ENCODE results near the gene MAP2.
"Not testable (repeated sequence)": the region's sequence is repeated elsewhere in the genome, so short reads cannot be mapped to it uniquely, and the experiment has no call there.

Gene MAP2

DNA sequence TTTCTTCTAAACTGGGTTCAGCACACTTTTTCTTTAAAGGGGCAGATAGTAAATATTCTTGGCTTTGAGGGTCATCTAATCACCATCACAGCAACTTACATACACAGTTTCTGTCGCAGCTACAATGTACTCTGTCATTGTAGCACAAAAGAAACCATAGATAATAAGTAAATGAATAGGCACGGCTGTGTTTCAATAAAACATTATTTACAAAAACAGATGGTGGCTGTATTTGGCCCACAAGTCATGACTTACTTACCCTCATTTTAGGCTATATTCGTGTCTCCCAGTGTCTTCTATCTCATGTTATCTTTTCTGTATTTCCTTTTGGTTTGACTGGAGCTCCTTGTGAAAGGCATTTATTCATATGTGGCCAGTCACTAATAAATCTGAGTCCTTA, 168.3 kb downstream of the MAP2 start:
- DNase-seq (ENCODE audit: low spot score): no peak

DNA sequence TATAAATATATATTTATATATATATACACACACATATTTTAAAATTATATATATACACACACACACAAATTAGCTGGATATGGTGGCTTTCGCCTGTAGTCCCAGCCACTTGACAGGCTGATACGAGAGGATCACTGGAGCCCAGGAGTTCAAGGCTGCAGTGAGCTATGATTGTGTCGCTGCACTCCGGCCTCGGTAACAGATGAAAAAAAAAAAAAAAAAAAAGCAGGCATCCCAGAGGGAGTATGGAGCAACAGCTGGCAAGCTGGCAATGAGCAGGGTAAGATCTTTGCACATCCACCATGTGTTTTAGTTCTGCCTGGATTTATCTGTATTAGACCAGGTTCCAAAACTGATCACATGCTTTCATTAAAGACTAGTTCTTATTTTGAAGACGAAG, 170.1 kb downstream of the MAP2 start:
- DNase-seq (ENCODE audit: low spot score): no peak

DNA sequence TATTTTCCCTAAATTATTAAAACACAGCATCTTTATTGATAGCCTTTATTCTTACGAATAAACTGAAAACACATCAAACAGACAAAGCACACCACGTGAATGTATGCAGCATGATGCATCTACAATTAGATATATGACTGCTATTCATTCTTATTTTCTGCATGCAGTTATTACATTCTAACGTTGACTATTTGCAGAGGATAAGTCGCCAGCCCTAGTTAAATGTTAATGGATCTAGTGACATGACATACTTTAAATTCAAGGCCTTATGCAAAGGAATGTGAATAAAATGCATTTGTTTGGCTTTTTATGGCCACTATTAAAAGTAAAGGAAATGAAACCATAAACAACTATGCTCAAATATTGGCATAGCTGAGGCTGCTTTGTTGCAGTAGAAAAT, 172.4 kb downstream of the MAP2 start:
- no peak for DNase-seq (ENCODE audit: low spot score)

DNA sequence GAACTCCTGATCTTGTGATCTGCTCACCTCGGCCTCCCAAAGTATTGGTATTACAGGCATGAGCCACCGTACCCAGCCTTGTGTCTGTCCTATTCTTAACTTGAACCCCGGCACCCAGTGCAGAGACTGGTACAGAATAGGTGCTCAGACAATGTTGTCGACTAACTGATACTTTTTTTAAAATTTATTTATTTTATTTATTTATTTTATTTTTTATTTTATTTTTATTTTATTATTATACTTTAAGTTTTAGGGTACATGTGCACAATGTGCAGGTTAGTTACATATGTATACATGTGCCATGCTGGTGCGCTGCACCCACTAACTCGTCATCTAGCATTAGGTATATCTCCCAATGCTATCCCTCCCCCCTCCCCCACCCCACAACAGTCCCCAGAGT, 174.4 kb downstream of the MAP2 start:
- not testable (repeated sequence) for DNase-seq (ENCODE audit: low spot score)

DNA sequence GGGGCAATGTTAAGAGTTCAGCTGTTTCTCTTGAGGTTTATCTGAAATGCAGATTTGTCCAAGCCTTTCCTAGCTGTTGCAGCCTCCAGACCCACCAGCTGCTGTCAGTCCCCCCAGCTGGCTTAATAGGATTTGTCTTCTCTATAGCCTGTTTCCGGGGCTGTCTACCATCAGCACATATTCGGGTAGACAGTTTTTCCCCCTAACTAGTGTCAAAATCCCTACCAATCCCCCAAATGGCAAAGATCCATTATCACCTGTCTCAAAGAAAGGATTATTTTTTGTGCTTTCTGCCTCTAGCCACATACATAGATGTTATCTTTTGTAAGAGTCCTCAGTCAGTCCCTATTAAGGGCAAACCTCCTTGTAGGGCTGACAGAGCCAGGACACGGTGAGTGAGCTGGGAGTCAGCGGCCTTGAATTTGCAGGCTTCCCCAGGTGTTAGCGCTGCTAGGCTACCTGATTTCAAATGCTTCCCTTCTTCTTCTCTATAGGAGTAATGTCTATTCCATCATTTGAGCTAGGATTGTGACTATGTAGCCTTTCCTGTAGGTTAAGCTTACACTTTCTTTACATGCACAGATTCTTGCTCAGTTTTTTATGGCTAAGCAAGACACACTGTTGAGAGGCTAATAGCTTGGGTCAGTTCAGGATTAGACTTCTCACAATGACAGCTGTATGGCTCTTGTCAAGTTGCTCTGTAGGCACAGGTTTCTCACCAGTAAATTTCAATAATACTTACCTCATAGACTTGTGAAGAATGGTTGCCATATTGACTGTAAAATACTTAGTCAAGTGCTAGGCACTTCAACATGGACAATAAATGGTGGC, 176.7 kb downstream of the MAP2 start:
- no peak for DNase-seq (ENCODE audit: low spot score)

DNA sequence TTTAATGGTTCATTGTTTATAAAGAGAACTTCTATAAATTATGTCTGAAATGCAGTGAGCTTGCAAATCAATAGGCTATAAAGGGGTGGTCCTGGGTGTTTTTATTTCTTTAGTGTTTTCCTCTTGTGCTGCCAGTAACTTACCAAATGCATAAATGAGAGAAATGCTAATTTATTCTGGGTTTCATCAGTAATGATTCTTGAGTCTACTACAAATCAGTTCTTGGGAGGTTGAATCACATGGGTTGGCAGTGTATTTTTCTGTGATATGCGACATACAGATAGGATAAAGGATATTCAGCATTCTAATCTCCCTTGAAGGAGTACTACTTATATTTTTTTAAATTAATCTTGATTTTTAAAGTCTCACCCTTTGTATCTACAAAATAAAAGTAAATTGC, 177.7 kb downstream of the MAP2 start:
- no peak for DNase-seq (ENCODE audit: low spot score)

DNA sequence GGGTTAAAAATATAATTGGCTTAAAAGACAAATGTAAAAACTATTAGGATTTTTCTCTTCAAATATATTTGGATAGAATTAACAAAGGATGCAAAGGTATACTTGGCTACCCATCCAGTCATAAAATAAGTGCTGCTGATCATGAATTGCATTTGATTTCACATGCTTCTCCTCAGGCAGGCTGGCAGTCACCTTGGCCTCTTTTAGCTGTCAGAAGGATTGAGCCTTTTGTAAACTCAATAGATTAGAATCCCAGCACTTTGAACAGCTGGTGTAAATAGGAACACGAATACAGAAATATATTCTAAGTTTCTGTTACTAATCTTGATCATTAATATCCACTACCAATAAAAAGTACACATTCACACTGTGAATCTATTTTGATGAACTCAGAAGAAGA, 178.4 kb downstream of the MAP2 start:
- DNase-seq (ENCODE audit: low spot score): no peak

DNA sequence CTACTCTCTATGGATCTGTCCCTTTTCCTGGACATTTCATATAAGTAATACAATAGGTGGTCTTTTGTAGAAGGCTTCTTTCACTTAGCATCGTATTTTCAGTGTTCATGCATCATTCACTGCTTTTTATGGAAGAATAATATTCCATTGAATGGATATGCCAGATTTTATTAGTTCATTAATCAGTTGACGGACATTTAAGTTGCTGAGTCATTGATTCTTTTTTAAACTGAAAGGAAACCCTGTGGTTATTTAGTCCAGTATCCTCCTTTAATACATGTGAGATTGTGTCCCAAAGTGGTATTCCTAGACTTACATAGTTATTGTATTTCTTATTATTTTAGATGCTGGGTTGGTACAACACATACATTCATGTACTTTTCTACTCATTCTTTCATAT, 185.7 kb downstream of the MAP2 start:
- no peak for DNase-seq (ENCODE audit: low spot score)

DNA sequence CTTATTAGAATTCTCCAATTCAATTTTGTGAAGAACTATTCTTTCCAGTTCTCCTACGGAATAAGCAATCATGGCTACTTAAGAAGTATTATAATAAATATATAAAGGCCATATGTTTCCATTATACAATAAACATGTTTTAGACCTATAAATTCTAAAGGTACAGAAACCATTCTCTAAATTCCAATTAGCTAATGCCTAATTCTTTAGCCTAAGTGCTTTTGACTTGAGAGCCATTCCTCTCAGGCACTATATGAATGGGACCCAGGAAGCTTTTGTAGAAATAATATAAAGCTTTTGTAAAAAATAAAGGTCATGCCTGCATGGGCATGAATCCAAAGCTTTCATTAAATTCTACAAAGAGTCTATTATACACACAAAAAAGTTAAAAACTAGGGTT, 186.8 kb downstream of the MAP2 start:
- no peak for DNase-seq (ENCODE audit: low spot score)

DNA sequence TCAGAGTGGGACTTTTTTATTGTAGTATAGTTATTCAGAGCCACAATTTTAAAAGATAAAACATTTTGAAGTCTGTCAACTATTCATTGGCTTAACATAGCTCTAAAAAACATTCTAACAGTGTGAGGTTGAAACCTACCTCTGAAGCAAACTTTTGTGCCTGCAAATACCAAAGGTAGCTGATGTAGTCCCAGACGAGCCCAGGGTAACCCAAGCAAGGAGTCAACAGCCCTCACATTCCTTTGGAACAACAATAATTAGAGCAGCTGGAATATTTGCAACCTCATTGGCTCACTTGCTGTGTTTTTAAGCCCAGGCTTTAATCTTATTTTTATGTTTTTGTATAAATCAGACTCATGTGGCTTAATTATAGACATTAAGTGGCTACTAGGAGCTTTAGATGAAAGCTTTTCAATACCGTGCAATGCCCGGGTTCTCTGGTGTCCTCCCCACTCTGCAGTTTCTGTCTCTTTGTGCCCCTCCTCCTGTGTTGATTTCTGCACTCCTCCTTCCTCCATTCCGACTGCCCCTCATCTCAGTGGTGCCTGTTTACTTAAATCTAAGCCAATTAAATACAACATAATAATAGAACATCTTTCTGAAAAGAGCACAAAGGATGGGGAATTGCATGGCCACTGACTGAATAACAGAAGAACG, 189.9 kb downstream of the MAP2 start:
- no peak for DNase-seq (ENCODE audit: low spot score)

DNA sequence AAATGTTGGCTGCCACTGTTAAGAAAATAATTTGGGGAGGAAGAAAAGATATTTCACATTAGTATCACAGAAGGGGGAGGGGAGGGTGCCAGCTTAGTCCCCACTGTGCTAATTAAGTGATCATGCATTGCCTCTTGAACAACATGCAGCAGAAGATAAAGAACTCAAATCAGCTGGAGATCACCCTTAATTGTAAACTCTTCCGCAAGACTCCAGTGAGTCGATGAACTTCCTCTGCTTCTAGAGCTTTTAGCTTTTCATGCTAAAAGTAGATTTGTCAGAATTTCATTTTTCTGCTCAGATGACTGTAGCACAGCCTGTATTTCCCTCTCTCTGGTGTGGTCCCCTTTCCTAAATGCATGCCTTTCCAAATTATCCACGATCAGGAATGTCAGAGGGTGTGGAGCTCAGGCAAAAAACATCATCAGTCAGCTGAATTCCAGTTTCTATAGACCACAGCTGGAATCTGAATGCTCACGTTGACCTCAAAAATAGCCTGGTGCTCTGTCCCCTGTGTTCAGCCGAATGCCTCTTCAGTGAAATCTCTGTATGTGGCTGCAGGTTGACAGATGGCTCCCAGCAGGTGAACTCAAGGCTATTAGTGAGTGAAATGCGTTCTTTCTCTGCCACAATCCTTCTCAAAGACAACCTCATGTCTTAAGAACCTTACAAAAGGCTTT, 191.0 kb downstream of the MAP2 start:
- DNase-seq (ENCODE audit: low spot score): no peak

DNA sequence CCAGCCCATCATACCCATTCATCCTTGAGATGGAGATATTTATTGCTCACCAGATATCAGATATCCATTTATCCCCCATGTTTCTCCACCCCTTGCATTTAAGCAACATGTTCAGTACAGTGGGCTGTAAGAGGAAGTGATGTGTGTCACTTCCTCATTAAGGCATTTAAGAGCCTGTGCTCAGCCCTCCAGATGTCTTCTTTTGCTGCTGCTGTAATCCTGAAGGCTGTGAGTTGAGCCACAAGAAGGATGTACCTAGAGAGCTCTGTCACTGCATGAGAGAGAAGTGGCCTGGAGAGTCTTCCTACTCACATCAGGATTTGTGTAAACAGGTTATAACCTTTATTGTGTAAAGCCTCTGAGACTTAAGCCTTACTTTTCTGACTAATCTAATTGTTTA, 195.9 kb downstream of the MAP2 start:
- no peak for DNase-seq (ENCODE audit: low spot score)

DNA sequence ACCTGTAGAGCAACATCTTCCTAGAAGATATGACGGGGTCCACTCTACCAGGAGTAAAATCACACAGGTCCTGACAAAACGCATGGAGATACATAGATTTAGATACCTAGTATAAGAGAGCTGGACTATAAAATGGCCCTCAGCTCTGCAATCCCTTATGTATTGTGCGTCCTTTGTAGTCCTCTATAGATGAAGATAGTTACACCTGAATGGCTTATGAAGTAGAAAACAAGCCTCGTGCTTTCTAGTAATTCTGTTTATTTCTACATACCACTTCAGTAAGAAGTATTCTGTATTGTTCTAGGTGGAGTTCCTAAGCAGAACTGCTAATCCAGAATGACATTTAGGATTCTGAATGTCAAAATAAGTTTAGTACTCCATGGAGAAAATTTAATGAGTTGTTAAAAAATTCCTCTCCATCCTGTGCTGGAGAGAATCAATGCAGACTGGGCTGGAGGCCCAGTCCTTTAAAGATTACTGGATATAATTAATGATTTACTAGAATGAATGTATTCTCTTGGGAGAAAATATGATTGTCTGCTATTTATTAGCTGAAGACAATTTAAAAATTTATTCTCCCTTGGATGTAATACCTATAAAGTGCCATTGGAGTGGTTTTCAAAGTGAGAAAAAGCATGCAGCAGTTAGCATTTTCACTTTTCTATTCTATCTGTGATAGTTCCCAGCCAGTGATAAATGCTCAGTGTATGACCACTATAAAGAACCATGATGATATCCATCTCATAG, 200.5 kb downstream of the MAP2 start:
- no peak for DNase-seq (ENCODE audit: low spot score)

DNA sequence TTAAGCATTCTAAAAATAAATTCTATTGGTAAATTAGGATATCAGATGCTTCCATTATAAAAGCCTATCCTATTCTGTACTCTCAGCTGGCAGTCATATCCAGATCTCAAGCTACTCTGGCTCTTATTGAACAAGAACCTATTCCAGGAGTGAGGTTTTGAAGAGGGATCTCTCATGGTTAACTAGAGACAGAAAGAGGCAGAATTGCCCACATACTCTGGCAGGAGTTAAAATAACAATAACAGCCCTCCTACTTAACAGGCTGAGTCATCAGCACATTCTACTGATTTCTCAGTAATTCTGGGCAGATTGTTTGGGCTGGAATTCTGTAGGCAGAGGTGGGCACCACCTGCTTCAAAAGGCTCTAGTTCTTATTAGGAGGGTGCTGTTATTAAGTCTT, 205.8 kb downstream of the MAP2 start:
- DNase-seq (ENCODE audit: low spot score): no peak

DNA sequence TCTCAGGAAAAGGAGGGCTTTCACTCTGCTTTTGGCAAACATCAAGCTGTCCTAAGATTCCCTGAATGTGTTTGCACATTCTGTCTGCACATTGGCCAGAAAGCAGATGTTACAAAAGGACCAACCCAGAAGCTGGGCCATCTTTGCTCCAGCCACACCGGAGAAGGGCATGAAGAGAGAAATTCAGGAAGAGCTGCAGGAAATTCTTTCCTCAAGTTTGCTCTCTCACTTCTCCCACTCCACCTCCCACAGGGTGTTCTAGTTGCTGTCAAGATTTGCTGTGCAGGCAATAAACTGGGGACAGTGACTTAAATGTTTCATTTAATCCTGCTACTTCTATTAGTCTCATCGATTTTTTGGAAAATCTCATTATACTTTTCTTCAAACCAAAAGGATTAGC, 210.1 kb downstream of the MAP2 start:
- no peak for DNase-seq (ENCODE audit: low spot score)

DNA sequence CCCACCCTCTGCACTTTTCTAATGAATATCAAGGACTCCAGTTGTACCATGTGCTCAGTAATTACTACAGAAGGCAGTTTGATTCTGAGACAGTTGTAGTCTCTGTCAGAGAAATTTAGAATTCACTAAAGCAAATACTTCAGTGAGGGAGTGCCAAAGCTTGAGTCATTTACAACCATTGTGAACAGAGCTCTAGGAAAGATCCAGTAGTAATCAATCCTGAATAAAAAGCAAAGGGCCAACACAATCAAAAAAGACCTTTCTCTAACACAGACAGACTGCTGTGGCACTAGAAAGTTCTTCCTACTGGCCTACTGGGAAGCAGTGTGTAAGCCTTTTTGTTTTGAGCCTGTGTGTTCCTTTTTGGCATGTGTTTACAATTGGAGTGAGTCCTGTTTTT, 212.2 kb downstream of the MAP2 start:
- DNase-seq (ENCODE audit: low spot score): no peak

DNA sequence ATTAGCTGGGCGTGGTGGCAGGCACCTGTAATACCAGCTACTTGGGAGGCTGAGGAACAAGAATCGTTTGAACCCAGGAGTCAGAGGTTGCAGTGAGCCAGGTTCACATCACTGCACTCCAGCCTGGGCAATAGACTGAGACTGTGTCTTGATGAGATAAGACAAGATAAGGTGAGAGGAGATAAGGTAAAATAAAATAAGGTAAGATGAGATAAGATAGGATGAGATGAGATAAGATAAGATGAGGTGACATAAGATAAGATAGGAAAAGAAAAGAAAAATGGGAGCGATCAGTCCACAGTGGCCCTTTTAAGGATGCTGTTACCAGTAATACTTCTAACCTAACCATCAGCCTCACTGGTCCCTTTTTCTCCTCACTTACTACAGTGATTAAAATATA, 213.4 kb downstream of the MAP2 start:
- no peak for DNase-seq (ENCODE audit: low spot score)

DNA sequence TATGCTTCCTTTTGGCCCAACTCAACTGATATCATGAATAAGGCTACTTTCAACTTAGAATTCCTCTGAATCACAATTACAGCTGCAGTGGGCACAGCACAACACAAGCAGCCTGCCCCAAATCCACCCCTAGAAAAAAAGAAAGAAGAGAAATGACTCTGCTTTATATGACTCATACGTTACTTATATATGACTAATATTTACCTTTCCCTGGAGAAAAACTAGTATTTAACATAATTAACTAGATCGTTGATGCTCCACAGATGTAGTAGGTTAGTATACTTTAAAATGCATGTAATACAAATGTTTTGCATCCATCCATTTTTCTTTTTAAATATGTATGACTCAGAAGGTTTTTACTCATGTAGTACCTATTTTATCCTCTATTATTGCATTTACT, 214.5 kb downstream of the MAP2 start:
- DNase-seq (ENCODE audit: low spot score): no peak

DNA sequence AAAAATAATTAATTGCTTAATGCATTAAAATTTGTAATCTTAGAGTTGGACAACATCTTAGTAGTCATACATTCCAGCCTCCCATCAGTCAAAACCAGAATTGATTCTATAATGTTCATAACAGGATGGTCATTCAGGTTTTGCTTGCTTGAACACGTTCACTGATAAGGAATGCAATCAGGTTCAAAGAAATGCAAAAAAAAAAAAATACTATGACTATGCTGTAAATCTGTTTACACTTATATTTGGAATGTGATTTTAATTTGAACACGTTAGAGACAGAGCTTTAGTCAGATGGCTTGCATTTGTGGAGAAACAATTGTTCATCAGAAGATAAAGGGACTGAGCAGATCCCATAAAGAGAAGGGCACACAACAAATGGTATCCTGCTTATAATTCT, 216.5 kb downstream of the MAP2 start:
- no peak for DNase-seq (ENCODE audit: low spot score)

DNA sequence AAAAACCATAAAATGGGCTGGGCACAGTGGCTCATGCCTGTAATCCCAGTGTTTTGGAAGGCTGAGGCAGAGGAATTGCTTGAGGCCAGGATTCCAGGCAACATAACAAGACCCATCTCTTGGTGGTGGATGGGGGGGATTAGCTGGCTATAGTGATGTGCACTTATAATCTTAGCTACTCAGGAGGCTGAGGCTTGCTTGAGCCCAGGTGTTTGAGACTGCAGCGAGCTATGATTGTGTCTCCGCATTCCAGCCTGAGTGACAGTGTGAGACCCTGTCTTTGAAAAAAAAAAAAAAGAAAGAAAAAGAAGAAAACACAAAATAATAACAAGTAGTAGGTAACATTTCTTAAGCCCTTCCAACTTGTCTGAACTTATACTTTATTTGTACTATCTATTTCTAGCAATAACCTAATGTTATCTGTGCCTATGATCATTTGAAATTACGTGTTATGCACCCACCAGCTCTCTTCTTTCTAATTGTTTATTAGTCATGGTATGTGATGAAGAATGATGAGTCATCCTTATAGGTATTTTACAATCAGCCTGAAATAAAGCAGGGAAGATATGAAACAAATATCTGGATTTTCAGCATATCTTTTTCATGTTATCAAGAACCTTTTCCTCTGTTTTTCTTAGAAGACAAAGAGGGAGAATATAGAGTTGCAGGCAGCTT, 218.4 kb downstream of the MAP2 start:
- no peak for DNase-seq (ENCODE audit: low spot score)

DNA sequence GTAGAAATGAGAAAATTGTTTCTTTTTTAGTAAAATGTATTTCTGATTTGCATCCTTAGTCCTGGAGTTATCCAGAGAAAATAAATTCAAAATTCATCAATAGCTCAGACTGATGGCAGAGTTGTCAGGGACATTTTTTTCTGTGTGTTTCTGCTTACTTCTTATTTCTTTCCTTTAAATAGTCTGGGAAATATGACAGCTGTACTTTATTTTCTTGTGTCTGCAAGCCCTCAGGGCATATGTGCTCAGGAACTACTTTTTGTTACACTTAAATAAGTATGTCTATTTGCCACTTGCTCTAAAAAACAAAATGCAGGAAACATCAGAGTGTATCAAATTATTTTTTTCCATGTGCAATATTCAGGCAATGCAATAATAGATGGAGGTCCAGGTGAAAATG, 221.0 kb downstream of the MAP2 start:
- no peak for DNase-seq (ENCODE audit: low spot score)

DNA sequence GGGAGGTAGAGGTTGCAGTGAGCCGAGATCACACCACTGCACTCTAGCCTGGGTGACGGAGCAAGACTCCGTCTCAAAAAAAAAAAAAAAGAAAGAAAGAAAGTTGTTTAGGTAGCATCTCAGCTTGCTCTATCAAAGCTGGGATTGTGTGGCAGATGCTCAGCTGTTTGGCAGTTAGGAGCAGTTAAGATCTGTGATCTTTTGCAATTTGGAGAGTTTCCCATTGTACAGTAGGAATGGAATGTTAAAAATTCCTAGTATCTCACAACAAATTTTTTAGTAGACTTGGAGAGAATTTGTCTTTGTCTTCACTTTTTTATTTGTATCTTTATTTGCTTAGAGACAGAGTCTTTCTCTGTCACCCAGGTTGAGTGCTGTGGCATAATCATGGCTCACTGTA, 224.9 kb downstream of the MAP2 start:
- no peak for DNase-seq (ENCODE audit: low spot score)

Data from hematopoietic multipotent progenitor cell treated with erythropoietin and hydrocortisone succinate and interleukin-3 and kit ligand, for 15 days (in vitro differentiated cells).